Ascending aorta (tissue), 2 donors: ENCODE results near the gene HECW1. TPM values are rescaled to one million over a fixed set of nuclear protein-coding genes. Genes with fewer than 3 reads are reported as not detected.

ENCODE experiments used
- DNase-seq, 2 donors: peaks; one replicate each; pipeline ENCODE4 v3.0.0-alpha.2; 2019; ENCODE audit warnings: low spot score in 2 of 2
- H3K27ac ChIP-seq, 2 donors: fragments of 200-600 bp; sonication (generic); one replicate each; pipeline ENCODE4 v1.5.1; 2016 to 2017; ENCODE audit warnings: mild to moderate bottlenecking in 1 of 2
- H3K27me3 ChIP-seq: fragments of 200-600 bp; sonication (generic); one replicate; pipeline ENCODE4 v1.5.1; 2017
- H3K36me3 ChIP-seq, 2 donors: fragments of 200-600 bp; sonication (generic); one replicate each; pipeline ENCODE4 v1.5.1; 2016
- H3K4me1 ChIP-seq, 2 donors: fragments of 200-600 bp; sonication (generic); one replicate each; pipeline ENCODE4 v1.5.1; 2016 to 2017; ENCODE audit warnings: mild to moderate bottlenecking in 1 of 2
- H3K4me3 ChIP-seq, 2 donors: fragments of 200-600 bp; sonication (generic); one replicate each; pipeline ENCODE4 v1.5.1; 2016 to 2017; ENCODE audit warnings: mild to moderate bottlenecking in 1 of 2
- H3K9me3 ChIP-seq, 2 donors: fragments of 200-600 bp; sonication (generic); one replicate each; pipeline ENCODE4 v1.5.1; 2016
- intact Hi-C: fragments of 100-400 bp; cut with DNase I; formaldehyde crosslinking; loops from one replicate; pipeline ENCODE4 v1.15.1; 2023
- total RNA-seq: library from RNA; depleted of rRNA; stranded (reverse); fragments of >200 nt; gene quantifications from one replicate; pipeline ENCODE4 v1.1.0, GENCODE V29; 2016
- TF ChIP-seq, protein P1 (sequence below), 3 experiments: fragments of 200-600 bp in 2 of 3; fragments of 450-650 bp in 1 of 3; sonication (generic) in 2 of 3; IDR thresholded peaks; one replicate each; pipeline ENCODE4 v1.5.1; 2016 to 2019; ENCODE audit warnings: antibody characterized with exemption in 3 of 3, mild to moderate bottlenecking in 1 of 3, moderate library complexity in 1 of 3

Gene HECW1
- total RNA-seq, 1 donor from 2014 or later, result not detected

DNA sequence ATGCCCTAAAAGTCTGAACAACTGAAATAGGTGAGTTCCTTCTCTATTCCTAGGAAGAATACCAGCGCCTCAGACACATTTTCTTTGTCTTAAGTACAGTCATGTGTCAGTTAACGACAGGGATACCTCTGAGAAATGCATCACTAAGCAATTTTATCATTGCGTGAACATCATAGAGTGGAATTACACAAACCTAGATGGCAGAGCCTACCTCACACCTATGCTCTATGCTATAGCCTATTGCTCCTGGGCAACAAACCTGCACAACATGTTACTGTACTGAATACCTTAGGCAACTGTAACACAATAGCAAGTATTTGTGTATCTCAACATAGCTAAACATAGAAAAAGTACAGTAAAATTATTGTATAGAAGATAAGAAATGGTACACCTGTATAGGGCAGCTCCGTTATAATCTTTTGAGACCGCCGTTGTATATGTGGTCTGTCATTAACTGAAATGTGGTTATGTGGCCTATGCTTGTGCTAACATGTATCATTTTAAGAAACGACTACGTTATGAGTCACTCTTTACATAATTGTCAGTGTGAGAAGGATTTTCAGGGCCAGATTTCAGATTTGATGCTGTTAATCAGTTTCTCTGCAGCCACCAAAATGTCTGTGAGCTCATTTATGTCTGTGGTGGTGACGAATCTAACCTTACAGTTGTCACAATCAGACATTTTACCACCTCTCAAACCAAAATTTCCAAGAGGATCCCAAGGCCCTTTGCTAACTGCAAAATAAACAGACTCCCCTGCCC lies 404.3 kb downstream of the HECW1 start:
- Histone ChIP-seq H3K27me3 (no peaks in the 10 kb centered on the region), H3K27ac (no peak overlapping the region), H3K4me3 (no peak overlapping the region), H3K36me3 (no peaks in the 10 kb centered on the region), H3K9me3 (no peaks in the 10 kb centered on the region), H3K4me1 (no peaks in the 10 kb centered on the region)
- intact Hi-C loops, result no loop called here
- TF ChIP-seq, protein P1, sequence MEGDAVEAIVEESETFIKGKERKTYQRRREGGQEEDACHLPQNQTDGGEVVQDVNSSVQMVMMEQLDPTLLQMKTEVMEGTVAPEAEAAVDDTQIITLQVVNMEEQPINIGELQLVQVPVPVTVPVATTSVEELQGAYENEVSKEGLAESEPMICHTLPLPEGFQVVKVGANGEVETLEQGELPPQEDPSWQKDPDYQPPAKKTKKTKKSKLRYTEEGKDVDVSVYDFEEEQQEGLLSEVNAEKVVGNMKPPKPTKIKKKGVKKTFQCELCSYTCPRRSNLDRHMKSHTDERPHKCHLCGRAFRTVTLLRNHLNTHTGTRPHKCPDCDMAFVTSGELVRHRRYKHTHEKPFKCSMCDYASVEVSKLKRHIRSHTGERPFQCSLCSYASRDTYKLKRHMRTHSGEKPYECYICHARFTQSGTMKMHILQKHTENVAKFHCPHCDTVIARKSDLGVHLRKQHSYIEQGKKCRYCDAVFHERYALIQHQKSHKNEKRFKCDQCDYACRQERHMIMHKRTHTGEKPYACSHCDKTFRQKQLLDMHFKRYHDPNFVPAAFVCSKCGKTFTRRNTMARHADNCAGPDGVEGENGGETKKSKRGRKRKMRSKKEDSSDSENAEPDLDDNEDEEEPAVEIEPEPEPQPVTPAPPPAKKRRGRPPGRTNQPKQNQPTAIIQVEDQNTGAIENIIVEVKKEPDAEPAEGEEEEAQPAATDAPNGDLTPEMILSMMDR (IDR thresholded peaks at IDR 0.05), result no peak
- no peak for DNase-seq

DNA sequence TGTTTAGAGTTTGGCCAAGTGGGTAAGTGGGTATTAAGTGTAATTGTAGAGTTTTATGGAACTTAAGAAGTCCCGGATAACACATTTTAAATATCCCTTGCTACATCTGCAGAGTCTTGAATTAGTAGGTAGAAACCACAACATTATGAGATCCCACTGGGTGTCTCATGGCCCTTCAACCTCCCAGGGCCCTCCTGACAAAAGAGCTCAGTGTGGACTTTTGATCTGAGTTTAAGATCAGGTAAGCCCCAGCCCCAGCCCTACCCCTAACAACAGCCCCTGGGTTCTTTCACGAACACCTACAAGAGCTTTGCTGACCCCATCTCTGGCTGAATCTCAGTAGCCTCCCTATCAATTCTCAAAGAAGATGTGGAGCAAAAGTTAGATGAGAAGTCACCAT lies 405.0 kb downstream of the HECW1 start:
- H3K36me3 ChIP-seq, result no peaks in the 10 kb centered on the region
- H3K9me3 ChIP-seq, result no peaks in the 10 kb centered on the region
- no peaks in the 10 kb centered on the region for H3K27me3 ChIP-seq
- no peaks in the 10 kb centered on the region for H3K4me1 ChIP-seq
- no peak overlapping the region for H3K4me3 ChIP-seq
- no peak overlapping the region for H3K27ac ChIP-seq
- no peak for DNase-seq
- intact Hi-C loops, result no loop called here
- TF ChIP-seq, protein P1 (IDR thresholded peaks at IDR 0.05), result no peak

DNA sequence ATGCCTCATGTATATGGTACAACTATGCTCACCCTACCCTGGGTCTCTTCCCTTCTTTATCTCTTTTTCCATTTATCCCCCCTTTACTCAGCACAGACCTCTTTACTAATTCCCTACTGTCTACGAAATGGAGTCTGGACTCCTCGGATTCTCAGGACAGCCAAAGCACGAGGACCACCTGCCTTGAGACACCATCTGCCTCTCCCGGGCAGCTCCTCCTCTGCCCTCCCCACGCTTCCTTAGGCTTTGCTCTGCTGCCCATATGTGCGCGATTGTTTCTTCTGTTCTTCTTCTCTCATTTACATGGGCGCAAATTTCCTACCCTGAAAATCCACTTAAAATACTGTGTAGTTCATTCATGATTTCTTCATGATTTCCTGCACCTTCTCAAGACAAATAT lies 407.8 kb downstream of the HECW1 start:
- no peak for DNase-seq
- Histone ChIP-seq H3K9me3 (no peaks in the 10 kb centered on the region), H3K4me1 (no peaks in the 10 kb centered on the region), H3K27ac (no peak overlapping the region), H3K27me3 (no peaks in the 10 kb centered on the region), H3K36me3 (no peaks in the 10 kb centered on the region), H3K4me3 (no peak overlapping the region)
- intact Hi-C loops, result no loop called here
- TF ChIP-seq, protein P1 (IDR thresholded peaks at IDR 0.05), result no peak

DNA sequence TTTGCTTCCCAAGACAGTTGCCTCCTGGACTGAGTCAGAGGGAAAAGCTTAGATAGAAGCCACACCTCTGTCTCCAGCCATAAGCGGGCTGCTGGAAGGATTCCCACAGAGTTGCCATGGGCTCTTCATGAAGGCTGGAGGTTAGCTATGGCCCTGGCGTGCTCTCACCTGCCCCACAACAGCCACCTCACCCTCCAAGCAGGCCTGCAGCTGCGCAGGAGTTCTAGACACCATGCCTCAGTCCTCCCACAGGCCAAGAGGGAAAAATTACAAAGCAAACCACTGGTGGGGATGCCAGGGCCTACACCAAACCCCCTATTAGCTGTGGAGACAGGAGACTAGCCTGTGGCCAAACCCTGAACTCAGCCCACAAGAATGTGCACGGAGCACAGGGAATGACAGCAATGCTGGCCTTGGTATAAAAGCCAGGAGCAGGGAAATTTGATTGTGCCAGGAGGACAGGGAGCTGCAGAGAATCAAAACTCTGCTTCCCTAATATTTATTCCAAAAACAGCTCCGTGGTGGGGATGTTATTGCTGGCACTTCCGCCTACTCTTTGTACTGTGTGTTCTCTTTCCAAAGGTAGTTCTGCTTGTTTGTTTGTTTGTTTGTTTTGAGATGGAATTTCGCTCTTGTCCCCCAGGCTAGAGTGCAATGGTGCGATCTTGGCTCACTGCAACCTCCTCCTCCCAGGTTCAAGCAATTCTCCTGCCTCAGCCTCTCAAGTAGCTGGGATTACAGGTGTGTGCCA lies 410.1 kb downstream of the HECW1 start:
- intact Hi-C loops, result no loop called here
- no peaks in the 10 kb centered on the region for H3K9me3 ChIP-seq
- H3K27ac ChIP-seq, result no peak overlapping the region
- H3K36me3 ChIP-seq, result no peaks in the 10 kb centered on the region
- H3K27me3 ChIP-seq, result no peaks in the 10 kb centered on the region
- H3K4me3 ChIP-seq, result no peak overlapping the region
- no peaks in the 10 kb centered on the region for H3K4me1 ChIP-seq
- no peak for DNase-seq
- TF ChIP-seq, protein P1 (IDR thresholded peaks at IDR 0.05), result no peak

DNA sequence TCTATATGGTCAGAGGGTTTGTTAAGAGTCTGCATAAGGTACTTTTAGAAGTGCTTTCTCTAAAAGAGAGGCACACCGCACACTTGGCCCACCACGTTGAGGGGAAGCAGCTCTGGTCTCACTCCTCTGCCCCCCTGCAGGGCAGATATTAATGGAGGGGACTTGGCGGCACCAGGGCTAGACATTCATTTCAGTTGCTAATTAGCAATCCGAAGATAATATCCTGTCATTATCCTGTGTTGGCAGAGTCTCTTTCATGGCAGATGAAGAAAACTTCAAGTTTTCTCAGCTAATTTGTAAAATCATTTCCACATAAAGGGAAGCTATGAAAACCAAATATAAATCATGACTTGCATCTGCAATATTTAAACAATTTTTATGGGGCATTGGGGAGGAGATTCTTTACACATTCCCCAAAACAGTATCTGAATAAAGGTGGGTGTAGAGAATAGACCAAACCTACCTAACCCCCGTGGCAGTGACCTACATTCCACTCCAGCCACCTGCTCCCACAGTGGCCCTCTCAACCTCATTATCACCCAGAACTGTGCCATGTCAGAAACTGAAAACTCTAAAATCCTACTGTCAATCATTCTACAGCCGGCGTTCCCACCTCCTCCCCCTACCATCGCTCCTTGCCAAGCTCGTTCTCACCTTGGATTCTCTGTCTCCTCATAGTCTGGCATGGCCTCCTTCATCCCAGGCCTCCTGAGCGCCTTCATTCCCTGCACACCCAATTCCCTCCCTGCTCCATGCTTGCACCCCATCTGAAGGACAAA lies 416.3 kb downstream of the HECW1 start:
- Histone ChIP-seq H3K27ac (no peak overlapping the region), H3K9me3 (no peaks in the 10 kb centered on the region), H3K36me3 (no peaks in the 10 kb centered on the region), H3K4me1 (no peaks in the 10 kb centered on the region), H3K4me3 (no peak overlapping the region), H3K27me3 (no peaks in the 10 kb centered on the region)
- intact Hi-C loops, result no loop called here
- no peak for DNase-seq
- TF ChIP-seq, protein P1 (IDR thresholded peaks at IDR 0.05), result no peak
